K562 (cell line): ENCODE results near the gene PABPC1L. TPM values are rescaled to one million over a fixed set of nuclear protein-coding genes. Genes with fewer than 3 reads are reported as not detected.
A peak's percentile ranks its signal among the peaks of the same experiment; 100 is the strongest.

Source experiments
- ATF1 ChIP-seq, 2 experiments: fragments of 450-650 bp in 1 of 2; IDR thresholded peaks; 2 replicates each; pipeline ENCODE4 v1.6.1; 2016; ENCODE audit warnings: missing compliant biosample characterization in 1 of 2, missing genetic modification characterization in 1 of 2
- BMI1 ChIP-seq: fragments of 150-350 bp; IDR thresholded peaks from 2 replicates; pipeline ENCODE4 v1.6.1; 2014; ENCODE audit warnings: low read length
- CXXC5 ChIP-seq: fragments of 250-450 bp; sonication (Bioruptor Pico); IDR thresholded peaks from 2 replicates; pipeline ENCODE4 v1.8.0; 2022; ENCODE audit warnings: inconsistent platforms, mild to moderate bottlenecking, moderate library complexity
- GTF2E2 ChIP-seq: fragments of 200-800 bp; sonication (Bioruptor generic); IDR thresholded peaks from 2 replicates; pipeline ENCODE4 v1.6.1; 2016; ENCODE audit warnings: missing genetic modification characterization, missing compliant biosample characterization
- MAFK ChIP-seq: IDR thresholded peaks from 2 replicates; pipeline ENCODE4 v1.6.1; 2011; ENCODE audit warnings: low read length, improper control_type of control experiment
- NR1H2 ChIP-seq: sonication (generic); formaldehyde crosslinking; IDR thresholded peaks from 2 replicates; pipeline ENCODE4 v1.4.0; 2020; ENCODE audit warnings: mild to moderate bottlenecking, missing genetic modification reagents
- POLR2B ChIP-seq: fragments of 450-650 bp; IDR thresholded peaks from 2 replicates; pipeline ENCODE4 v1.6.1; 2018; ENCODE audit warnings: low read depth; ENCODE audit not compliant: partially characterized antibody
- PTTG1 ChIP-seq: fragments of 450-650 bp; IDR thresholded peaks from 2 replicates; pipeline ENCODE4 v1.6.1; 2016; ENCODE audit warnings: low read depth, mild to moderate bottlenecking, missing genetic modification characterization, missing compliant biosample characterization
- SMAD2 ChIP-seq: fragments of 150-350 bp; IDR thresholded peaks from 2 replicates; pipeline ENCODE4 v1.6.1; 2014; ENCODE audit warnings: low read depth, mild to moderate bottlenecking, low read length
- SRSF1 ChIP-seq: fragments of 200-400 bp; formaldehyde crosslinking; IDR thresholded peaks from 2 replicates; pipeline ENCODE4 v1.6.1; 2017; ENCODE audit warnings: mild to moderate bottlenecking, low read depth, low read length, moderate library complexity
- STAT5A ChIP-seq: IDR thresholded peaks from 2 replicates; pipeline ENCODE4 v1.6.1; 2012; ENCODE audit warnings: low read length, inconsistent platforms, borderline replicate concordance
- TEAD1 ChIP-seq, 2 experiments: fragments of 450-650 bp in 1 of 2; sonication (generic) in 1 of 2; formaldehyde crosslinking; IDR thresholded peaks; 2 replicates each; pipeline versions ENCODE4 v1.4.0 to v1.8.0; 2020 to 2022; ENCODE audit warnings: mild to moderate bottlenecking in 2 of 2, missing genetic modification reagents in 1 of 2
- TGIF2 ChIP-seq: sonication (generic); formaldehyde crosslinking; IDR thresholded peaks from 2 replicates; pipeline ENCODE4 v1.8.1; 2022; ENCODE audit warnings: mild to moderate bottlenecking, missing genetic modification reagents, moderate library complexity
- ZFPM2 ChIP-seq: fragments of 250-450 bp; sonication (Bioruptor Pico); IDR thresholded peaks from 2 replicates; pipeline ENCODE4 v1.5.1; 2022; ENCODE audit warnings: mild to moderate bottlenecking
- ZNF140 ChIP-seq: fragments of 250-450 bp; sonication (Bioruptor Pico); IDR thresholded peaks from 2 replicates; pipeline ENCODE4 v1.8.0; 2021; ENCODE audit warnings: moderate library complexity, mild to moderate bottlenecking, inconsistent platforms
- ZNF197 ChIP-seq: fragments of 200-800 bp; sonication (Bioruptor generic); IDR thresholded peaks from 2 replicates; pipeline ENCODE4 v1.6.1; 2016; ENCODE audit warnings: low read depth, missing genetic modification characterization, missing compliant biosample characterization
- ZSCAN29 ChIP-seq: fragments of 450-650 bp; IDR thresholded peaks from 2 replicates; pipeline ENCODE4 v1.6.1; 2017
- polyA plus RNA-seq, 8 experiments: library from polyadenylated mRNA; depleted of rRNA in 4 of 8; stranded (reverse) in 5 of 8; unstranded in 3 of 8; fragments of >200 nt; fragmentation: Nextera tagmentation in 2 of 8; fragmentation: Illumina TruSeq in 1 of 8; extraction: Ambion mirVana in 2 of 8; extraction: Trizol in 1 of 8; gene quantifications; 2 replicates each; pipeline versions ENCODE4 v1.2.1 to v1.2.3, GENCODE V29; 2011 to 2014; ENCODE audit warnings: inconsistent platforms in 1 of 8, missing spikeins in 1 of 8
- total RNA-seq, 7 experiments: library from RNA; depleted of rRNA in 6 of 7; stranded (reverse); fragments of >200 nt in 6 of 7; fragmentation: Illumina TruSeq in 2 of 7; extraction: Trizol in 2 of 7; gene quantifications; 2 replicates each; pipeline versions ENCODE4 v1.2.1 to v1.2.3, GENCODE V29; 2011 to 2021; ENCODE audit warnings: low replicate concordance in 1 of 7
- TF ChIP-seq, protein P1 (sequence below): sonication (generic); formaldehyde crosslinking; IDR thresholded peaks from 2 replicates; pipeline ENCODE4 v1.8.0; 2022; ENCODE audit warnings: mild to moderate bottlenecking, missing genetic modification reagents
- TF ChIP-seq, protein P2 (sequence below): sonication (generic); formaldehyde crosslinking; IDR thresholded peaks from 2 replicates; pipeline ENCODE4 v1.5.0; 2020; ENCODE audit warnings: missing genetic modification reagents
- TF ChIP-seq, protein P3 (sequence below): fragments of 450-650 bp; formaldehyde crosslinking; IDR thresholded peaks from 2 replicates; pipeline ENCODE4 v1.4.0; 2020; ENCODE audit warnings: mild to moderate bottlenecking, moderate library complexity
- TF ChIP-seq, protein P4 (sequence below): sonication (generic); formaldehyde crosslinking; IDR thresholded peaks from 2 replicates; pipeline ENCODE4 v1.8.1; 2022; ENCODE audit warnings: missing genetic modification reagents

Gene PABPC1L
- total and polyA plus RNA-seq, 9 of the 15 experiments (the other 6 are each of a cell fraction or from before 2014, with no cell fraction given), result 6.0 to 90.3 (median 15.8) TPM

DNA sequence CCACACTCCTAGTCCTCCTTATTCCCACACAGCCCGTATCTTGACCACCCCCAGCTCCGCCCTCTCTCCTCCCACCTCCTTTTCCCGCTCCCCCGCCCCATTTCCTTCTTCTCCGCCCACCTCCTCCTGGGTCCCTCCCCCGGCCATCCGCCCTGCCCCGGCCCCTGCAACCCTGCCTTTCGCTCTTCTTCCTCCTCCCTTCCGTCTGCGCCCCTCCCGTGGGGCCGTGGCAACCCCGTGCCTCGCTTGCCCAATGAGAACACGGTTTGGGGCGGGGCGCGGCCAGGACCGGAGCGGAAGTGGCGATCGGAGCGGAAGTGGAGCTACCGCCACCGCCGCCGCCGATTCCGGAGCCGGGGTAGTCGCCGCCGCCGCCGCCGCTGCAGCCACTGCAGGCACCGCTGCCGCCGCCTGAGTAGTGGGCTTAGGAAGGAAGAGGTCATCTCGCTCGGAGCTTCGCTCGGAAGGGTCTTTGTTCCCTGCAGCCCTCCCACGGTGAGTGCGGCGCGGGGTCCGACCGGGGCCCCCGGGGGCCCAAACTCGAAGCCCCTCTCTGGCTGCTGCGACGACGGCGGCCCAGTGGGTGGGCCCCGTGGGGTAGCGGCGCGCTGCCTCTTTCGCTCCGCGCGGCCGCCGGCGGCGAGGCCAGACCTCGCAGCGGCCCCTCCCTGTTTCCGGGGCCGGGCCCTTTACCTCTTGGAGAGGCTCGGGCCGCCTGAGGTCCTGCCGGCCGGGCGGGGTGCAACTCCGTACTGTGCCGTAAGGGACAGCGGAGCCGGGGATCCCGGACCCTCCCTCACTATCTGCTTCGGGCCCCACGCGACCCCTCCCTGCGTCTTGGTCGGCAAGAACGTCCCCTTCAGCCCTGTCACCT, 24.2 kb upstream of the PABPC1L start, which contains the start of gene YWHAB (continued):
- TF ChIP-seq, protein P1, sequence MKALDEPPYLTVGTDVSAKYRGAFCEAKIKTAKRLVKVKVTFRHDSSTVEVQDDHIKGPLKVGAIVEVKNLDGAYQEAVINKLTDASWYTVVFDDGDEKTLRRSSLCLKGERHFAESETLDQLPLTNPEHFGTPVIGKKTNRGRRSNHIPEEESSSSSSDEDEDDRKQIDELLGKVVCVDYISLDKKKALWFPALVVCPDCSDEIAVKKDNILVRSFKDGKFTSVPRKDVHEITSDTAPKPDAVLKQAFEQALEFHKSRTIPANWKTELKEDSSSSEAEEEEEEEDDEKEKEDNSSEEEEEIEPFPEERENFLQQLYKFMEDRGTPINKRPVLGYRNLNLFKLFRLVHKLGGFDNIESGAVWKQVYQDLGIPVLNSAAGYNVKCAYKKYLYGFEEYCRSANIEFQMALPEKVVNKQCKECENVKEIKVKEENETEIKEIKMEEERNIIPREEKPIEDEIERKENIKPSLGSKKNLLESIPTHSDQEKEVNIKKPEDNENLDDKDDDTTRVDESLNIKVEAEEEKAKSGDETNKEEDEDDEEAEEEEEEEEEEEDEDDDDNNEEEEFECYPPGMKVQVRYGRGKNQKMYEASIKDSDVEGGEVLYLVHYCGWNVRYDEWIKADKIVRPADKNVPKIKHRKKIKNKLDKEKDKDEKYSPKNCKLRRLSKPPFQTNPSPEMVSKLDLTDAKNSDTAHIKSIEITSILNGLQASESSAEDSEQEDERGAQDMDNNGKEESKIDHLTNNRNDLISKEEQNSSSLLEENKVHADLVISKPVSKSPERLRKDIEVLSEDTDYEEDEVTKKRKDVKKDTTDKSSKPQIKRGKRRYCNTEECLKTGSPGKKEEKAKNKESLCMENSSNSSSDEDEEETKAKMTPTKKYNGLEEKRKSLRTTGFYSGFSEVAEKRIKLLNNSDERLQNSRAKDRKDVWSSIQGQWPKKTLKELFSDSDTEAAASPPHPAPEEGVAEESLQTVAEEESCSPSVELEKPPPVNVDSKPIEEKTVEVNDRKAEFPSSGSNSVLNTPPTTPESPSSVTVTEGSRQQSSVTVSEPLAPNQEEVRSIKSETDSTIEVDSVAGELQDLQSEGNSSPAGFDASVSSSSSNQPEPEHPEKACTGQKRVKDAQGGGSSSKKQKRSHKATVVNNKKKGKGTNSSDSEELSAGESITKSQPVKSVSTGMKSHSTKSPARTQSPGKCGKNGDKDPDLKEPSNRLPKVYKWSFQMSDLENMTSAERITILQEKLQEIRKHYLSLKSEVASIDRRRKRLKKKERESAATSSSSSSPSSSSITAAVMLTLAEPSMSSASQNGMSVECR, result no peak
- TF ChIP-seq NR1H2 (CRISPR knock-in tag) (0 out of 2 replicates have a peak, but pooled peaks have one; percentile 74), ZNF197 (CRISPR knock-in tag) (no peak), ZNF140 (CRISPR knock-in tag) (no peak), PTTG1 (tag) (no peak), ZSCAN29 (0 out of 2 replicates have a peak, but pooled peaks have one; percentile 24), BMI1 (no peak), SRSF1 (no peak), TEAD1 (CRISPR knock-in tag; IDR thresholded peaks at IDR 0.05) (no peak), SMAD2 (no peak), ATF1 (CRISPR knock-in tag; IDR thresholded peaks at IDR 0.05) (no peak), ATF1 (tag; IDR thresholded peaks at IDR 0.05) (peak; percentile 71), POLR2B (peak; percentile 73), TGIF2 (CRISPR knock-in tag) (no peak), MAFK (no peak), GTF2E2 (tag) (0 out of 2 replicates have a peak, but pooled peaks have one; percentile 53), STAT5A (no peak), CXXC5 (CRISPR knock-in tag) (peak; percentile 91), ZFPM2 (no peak)
- TF ChIP-seq, protein P2, sequence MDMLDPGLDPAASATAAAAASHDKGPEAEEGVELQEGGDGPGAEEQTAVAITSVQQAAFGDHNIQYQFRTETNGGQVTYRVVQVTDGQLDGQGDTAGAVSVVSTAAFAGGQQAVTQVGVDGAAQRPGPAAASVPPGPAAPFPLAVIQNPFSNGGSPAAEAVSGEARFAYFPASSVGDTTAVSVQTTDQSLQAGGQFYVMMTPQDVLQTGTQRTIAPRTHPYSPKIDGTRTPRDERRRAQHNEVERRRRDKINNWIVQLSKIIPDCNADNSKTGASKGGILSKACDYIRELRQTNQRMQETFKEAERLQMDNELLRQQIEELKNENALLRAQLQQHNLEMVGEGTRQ (CRISPR knock-in tag), result peak; percentile 90
- TF ChIP-seq, protein P3, sequence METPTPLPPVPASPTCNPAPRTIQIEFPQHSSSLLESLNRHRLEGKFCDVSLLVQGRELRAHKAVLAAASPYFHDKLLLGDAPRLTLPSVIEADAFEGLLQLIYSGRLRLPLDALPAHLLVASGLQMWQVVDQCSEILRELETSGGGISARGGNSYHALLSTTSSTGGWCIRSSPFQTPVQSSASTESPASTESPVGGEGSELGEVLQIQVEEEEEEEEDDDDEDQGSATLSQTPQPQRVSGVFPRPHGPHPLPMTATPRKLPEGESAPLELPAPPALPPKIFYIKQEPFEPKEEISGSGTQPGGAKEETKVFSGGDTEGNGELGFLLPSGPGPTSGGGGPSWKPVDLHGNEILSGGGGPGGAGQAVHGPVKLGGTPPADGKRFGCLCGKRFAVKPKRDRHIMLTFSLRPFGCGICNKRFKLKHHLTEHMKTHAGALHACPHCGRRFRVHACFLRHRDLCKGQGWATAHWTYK (CRISPR knock-in tag), result peak; percentile 83; the same call in 1 of the 2 replicates
- TF ChIP-seq, protein P4, sequence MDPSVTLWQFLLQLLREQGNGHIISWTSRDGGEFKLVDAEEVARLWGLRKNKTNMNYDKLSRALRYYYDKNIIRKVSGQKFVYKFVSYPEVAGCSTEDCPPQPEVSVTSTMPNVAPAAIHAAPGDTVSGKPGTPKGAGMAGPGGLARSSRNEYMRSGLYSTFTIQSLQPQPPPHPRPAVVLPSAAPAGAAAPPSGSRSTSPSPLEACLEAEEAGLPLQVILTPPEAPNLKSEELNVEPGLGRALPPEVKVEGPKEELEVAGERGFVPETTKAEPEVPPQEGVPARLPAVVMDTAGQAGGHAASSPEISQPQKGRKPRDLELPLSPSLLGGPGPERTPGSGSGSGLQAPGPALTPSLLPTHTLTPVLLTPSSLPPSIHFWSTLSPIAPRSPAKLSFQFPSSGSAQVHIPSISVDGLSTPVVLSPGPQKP, result no peak
